NCI-H524 (cell line): Measurements from ENCODE around the gene EXOSC3.
A peak's percentile ranks its signal among the peaks of the same experiment; 100 is the strongest.
"Not testable (repeated sequence)": the region's sequence is repeated elsewhere in the genome, so short reads cannot be mapped to it uniquely, and the experiment has no call there.

Source experiments
- DNase-seq, 2 experiments: peaks; one replicate each; lab custom pipeline; 2025; lab: John Stamatoyannopoulos, UW

The EXOSC3 gene

GRCh38 chr9:37784616-37785483 lies at the start of gene EXOSC3:
TSS of gene EXOSC3 (minus strand) at chr9:37785064. CDS start at chr9:37785044, 20 bp downstream.
- peak; percentile 79 to 85 for DNase-seq

- no peak for DNase-seq
Measured at GRCh38 chr9:37827483-37828165, 42.8 kb upstream of the EXOSC3 start.

GRCh38 chr9:37825174-37825573 lies 40.3 kb upstream of the EXOSC3 start:
- not testable (repeated sequence) for DNase-seq

- DNase-seq: peak; percentile 11 to 44
Measured at GRCh38 chr9:37820142-37820541, 35.3 kb upstream of the EXOSC3 start.

- no peak for DNase-seq
Measured at GRCh38 chr9:37818849-37819248, 34.0 kb upstream of the EXOSC3 start.

GRCh38 chr9:37812773-37813379 lies 28.0 kb upstream of the EXOSC3 start:
- DNase-seq: no peak

- DNase-seq: no peak
Measured at GRCh38 chr9:37811906-37812476, 27.1 kb upstream of the EXOSC3 start.

- DNase-seq: not testable (repeated sequence)
Measured at GRCh38 chr9:37809676-37810075, 24.8 kb upstream of the EXOSC3 start.

GRCh38 chr9:37806271-37806670 lies 21.4 kb upstream of the EXOSC3 start:
- DNase-seq: peak; percentile 60 to 82

- DNase-seq: no peak
Measured at GRCh38 chr9:37801959-37802711, 17.3 kb upstream of the EXOSC3 start.

- peak in 1 of 2 experiments; percentile 1 for DNase-seq
Measured at GRCh38 chr9:37801287-37801850, 16.5 kb upstream of the EXOSC3 start.

GRCh38 chr9:37800631-37801286 lies 15.9 kb upstream of the EXOSC3 start, which contains the start of gene DCAF10:
TSS of gene DCAF10 (plus strand) at chr9:37800797. CDS start at chr9:37800867, 70 bp downstream.
- DNase-seq: peak; percentile 43 to 77

- DNase-seq: no peak
Measured at GRCh38 chr9:37798677-37799076, 13.8 kb upstream of the EXOSC3 start.

GRCh38 chr9:37796232-37796631 lies 11.4 kb upstream of the EXOSC3 start:
- no peak for DNase-seq

- no peak for DNase-seq
Measured at GRCh38 chr9:37792122-37792521, 7.3 kb upstream of the EXOSC3 start.

- DNase-seq: no peak
Measured at GRCh38 chr9:37790096-37790495, 5.2 kb upstream of the EXOSC3 start.

GRCh38 chr9:37788332-37788731 lies 3.5 kb upstream of the EXOSC3 start:
- no peak for DNase-seq

- DNase-seq: no peak
Measured at GRCh38 chr9:37787059-37787458, 2.2 kb upstream of the EXOSC3 start.

- no peak for DNase-seq
Measured at GRCh38 chr9:37784291-37784615, 611 bp downstream of the EXOSC3 start.

- no peak for DNase-seq
Measured at GRCh38 chr9:37778534-37778933, 6.3 kb downstream of the EXOSC3 start.

GRCh38 chr9:37776328-37776727 lies 8.5 kb downstream of the EXOSC3 start:
- no peak for DNase-seq
